ENCODE results near the gene RASA3.

RASA3 gene

DNA sequence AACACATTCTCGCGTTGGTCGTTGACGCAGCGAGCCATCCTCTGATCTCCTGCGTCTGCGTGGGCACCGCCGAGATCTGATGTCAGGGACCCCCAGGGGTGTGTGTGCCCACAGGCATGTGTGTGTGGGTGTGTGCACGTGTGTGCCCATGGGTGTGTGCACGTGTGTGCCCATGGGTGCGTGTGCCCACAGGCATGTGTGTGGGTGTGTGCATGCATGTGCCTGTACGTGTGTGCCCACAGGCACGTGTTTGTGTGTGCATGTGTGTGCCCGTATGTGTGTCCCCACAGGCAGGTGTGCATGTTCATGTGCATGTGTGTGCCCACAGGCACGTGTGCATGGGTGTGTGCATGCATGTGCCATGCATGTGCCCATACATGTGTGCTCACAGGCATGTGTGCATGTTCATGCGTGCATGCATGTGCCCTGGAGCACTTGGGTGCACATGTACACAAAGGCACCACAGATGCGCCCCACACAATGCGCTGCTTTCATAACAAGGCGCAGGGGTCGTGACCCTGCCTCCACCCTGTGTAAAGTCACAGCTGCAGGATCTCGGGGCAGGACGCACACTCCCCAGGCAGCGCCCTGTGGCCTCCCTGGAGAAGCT, 77.5 kb downstream of the RASA3 start:
- DNase-seq (ENCODE audit: insufficient read length, low spot score) (no peak), FAIRE-seq (no peak)
- TF ChIP-seq, protein P1, sequence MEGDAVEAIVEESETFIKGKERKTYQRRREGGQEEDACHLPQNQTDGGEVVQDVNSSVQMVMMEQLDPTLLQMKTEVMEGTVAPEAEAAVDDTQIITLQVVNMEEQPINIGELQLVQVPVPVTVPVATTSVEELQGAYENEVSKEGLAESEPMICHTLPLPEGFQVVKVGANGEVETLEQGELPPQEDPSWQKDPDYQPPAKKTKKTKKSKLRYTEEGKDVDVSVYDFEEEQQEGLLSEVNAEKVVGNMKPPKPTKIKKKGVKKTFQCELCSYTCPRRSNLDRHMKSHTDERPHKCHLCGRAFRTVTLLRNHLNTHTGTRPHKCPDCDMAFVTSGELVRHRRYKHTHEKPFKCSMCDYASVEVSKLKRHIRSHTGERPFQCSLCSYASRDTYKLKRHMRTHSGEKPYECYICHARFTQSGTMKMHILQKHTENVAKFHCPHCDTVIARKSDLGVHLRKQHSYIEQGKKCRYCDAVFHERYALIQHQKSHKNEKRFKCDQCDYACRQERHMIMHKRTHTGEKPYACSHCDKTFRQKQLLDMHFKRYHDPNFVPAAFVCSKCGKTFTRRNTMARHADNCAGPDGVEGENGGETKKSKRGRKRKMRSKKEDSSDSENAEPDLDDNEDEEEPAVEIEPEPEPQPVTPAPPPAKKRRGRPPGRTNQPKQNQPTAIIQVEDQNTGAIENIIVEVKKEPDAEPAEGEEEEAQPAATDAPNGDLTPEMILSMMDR (IDR thresholded peaks at IDR 0.05; ENCODE audit: insufficient read depth, missing control alignments), result no peak

GRCh38 chr13:114054264-114054663, 78.2 kb downstream of the RASA3 start:
- FAIRE-seq, result no peak
- DNase-seq (ENCODE audit: insufficient read length, low spot score), result no peak
- TF ChIP-seq, protein P1 (IDR thresholded peaks at IDR 0.05; ENCODE audit: insufficient read depth, missing control alignments), result no peak

DNA sequence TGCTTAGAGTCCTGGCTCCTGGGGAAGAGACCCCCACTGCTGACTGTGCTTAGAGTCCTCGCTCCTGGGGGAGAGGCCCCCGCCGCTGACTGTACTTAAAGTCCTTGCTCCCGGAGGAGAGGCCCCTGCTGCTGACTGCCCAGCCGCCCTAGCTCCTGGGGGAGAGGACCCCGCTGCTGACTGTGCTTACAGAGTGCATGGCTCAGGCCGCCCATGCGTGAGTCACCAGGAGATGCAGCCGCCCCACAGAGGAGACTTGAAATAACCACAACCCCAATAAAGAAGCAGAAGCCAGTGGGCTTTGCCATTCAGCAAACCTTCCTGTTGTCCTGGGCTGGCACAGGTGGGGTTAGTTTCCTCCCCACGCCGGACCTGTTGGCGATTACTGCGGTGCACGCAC, 79.4 kb downstream of the RASA3 start:
- TF ChIP-seq, protein P1 (IDR thresholded peaks at IDR 0.05; ENCODE audit: insufficient read depth, missing control alignments), result no peak
- no peak for DNase-seq (ENCODE audit: insufficient read length, low spot score)

DNA sequence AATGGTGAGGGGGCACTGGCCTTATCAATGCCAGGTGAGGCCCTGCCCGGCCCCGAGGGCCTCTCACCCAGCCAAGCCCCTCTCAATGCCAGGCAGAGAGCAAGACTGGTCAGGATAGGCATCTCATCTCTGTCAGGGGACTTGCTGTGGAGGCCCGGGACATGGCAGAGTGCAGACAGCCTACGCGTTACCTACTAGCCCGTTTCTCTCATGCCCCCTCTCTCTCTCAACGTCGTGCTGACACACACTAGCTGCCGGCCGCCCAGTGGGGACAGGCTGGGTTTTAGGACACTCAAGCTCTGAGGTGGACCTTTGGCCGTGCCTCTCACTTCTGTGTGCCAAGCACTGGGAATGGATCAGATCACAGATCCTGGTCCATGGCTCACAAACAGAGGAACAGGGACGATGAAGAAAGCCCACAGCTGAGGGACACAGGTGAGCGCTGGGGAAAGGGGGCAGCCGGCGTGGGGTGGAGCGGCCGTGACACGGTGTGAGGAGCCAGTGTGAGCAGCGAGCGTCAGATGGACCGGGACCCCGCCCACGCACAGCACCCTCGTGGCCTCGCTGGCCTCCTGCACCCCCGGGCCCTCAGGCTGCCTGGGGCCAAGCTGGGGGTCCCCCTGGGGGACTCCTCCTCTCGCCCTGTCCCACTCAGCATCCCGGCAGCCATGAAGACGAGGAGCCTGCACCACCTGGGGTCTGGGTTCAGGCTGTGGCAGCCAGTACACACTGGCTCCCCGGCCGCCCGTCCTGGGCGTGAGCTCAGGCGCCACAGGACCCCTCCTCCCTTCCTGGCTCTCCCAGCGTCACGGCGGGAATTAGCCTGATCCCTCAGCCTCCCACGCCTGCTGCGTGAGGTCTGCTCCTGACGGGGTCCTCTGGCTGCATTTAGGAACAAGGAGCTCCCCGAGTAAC, 81.6 kb downstream of the RASA3 start:
- FAIRE-seq (no peak), DNase-seq (ENCODE audit: insufficient read length, low spot score) (no peak)
- TF ChIP-seq, protein P1 (IDR thresholded peaks at IDR 0.05; ENCODE audit: insufficient read depth, missing control alignments), result no peak

More for the DNA sequence above, 79.4 kb downstream of the RASA3 start:
- FAIRE-seq, result no peak

GRCh38 chr13:114049626-114050101, 82.8 kb downstream of the RASA3 start:
- FAIRE-seq (no peak), DNase-seq (ENCODE audit: insufficient read length, low spot score) (no peak)
- TF ChIP-seq, protein P1 (IDR thresholded peaks at IDR 0.05; ENCODE audit: insufficient read depth, missing control alignments), result no peak

GRCh38 chr13:114049026-114049425, 83.4 kb downstream of the RASA3 start:
- FAIRE-seq, result no peak
- TF ChIP-seq, protein P1 (IDR thresholded peaks at IDR 0.05; ENCODE audit: insufficient read depth, missing control alignments), result no peak
- no peak for DNase-seq (ENCODE audit: insufficient read length, low spot score)
